Tibial nerve (tissue), 3 donors: ENCODE results near the gene BNIP5.

Experiments used
- POLR2A ChIP-seq, 2 donors: fragments of 450-650 bp; IDR thresholded peaks; one replicate each; pipeline ENCODE4 v1.6.1; 2017; ENCODE audit warnings: antibody characterized with exemption in 2 of 2, mild to moderate bottlenecking in 2 of 2, moderate library complexity in 2 of 2
- TF ChIP-seq, protein P1 (sequence below), 5 experiments: fragments of 200-600 bp in 3 of 5; fragments of 450-650 bp in 2 of 5; sonication (generic) in 3 of 5; IDR thresholded peaks; one replicate each; pipeline ENCODE4 v1.5.1; 2016 to 2019; ENCODE audit warnings: antibody characterized with exemption in 5 of 5, mild to moderate bottlenecking in 3 of 5, moderate library complexity in 2 of 5

- TF ChIP-seq, protein P1, sequence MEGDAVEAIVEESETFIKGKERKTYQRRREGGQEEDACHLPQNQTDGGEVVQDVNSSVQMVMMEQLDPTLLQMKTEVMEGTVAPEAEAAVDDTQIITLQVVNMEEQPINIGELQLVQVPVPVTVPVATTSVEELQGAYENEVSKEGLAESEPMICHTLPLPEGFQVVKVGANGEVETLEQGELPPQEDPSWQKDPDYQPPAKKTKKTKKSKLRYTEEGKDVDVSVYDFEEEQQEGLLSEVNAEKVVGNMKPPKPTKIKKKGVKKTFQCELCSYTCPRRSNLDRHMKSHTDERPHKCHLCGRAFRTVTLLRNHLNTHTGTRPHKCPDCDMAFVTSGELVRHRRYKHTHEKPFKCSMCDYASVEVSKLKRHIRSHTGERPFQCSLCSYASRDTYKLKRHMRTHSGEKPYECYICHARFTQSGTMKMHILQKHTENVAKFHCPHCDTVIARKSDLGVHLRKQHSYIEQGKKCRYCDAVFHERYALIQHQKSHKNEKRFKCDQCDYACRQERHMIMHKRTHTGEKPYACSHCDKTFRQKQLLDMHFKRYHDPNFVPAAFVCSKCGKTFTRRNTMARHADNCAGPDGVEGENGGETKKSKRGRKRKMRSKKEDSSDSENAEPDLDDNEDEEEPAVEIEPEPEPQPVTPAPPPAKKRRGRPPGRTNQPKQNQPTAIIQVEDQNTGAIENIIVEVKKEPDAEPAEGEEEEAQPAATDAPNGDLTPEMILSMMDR (IDR thresholded peaks at IDR 0.05) = no peak
- TF ChIP-seq POLR2A (IDR thresholded peaks at IDR 0.05) = no peak
Observed at GRCh38 chr6:36269834-36270705, 66.6 kb downstream of the BNIP5 start, which contains the start of gene PNPLA1.
